B cell (primary cell): ENCODE data around the gene SLC16A7. TPM values are rescaled to one million over a fixed set of nuclear protein-coding genes. Genes with fewer than 3 reads are reported as not detected.
A peak's percentile ranks its signal among the peaks of the same experiment; 100 is the strongest.

Source experiments
- ATAC-seq: fragments of 200-7000 bp; cut with Tn5 transposase; one replicate; pipeline ENCODE4 v1.10.0; 2021; ENCODE audit warnings: low read depth, mild to moderate bottlenecking, moderate number of reproducible peaks, moderate library complexity
- CTCF ChIA-PET: fragments of 350-600 bp; sonication (Branson Sonifier 250); formaldehyde crosslinking; loops from one replicate; lab custom pipeline; 2021; ENCODE audit warnings: antibody characterized with exemption, inconsistent platforms; lab: Charles Lee
- POLR2A ChIA-PET: fragments of 350-600 bp; sonication (Branson Sonifier 250); formaldehyde crosslinking; loops from one replicate; lab custom pipeline; 2021; ENCODE audit warnings: antibody characterized with exemption; lab: Charles Lee
- DNase-seq: peaks from one replicate; pipeline ENCODE4 v3.0.0; 2013
- H2AFZ ChIP-seq: 2 replicates; pipeline ENCODE4 v1.6.1; 2012; ENCODE audit warnings: mild to moderate bottlenecking, low read depth, low read length; ENCODE audit not compliant: insufficient read depth, poor library complexity, severe bottlenecking
- H3K27ac ChIP-seq, 2 donors: 1 replicate in 1 of 2; 2 replicates in 1 of 2; pipeline ENCODE4 v1.5.1; 2012 to 2013; ENCODE audit warnings: low read length in 2 of 2, mild to moderate bottlenecking in 2 of 2, moderate library complexity in 1 of 2
- H3K27me3 ChIP-seq, 4 experiments: fragments of 200-600 bp in 1 of 4; sonication (generic) in 1 of 4; replicated peaks in 1 of 4; 1 replicate in 2 of 4; 2 replicates in 2 of 4; pipeline versions ENCODE4 v1.6.1 to v1.7.0; 2013 to 2016; ENCODE audit warnings: low read length in 3 of 4, mild to moderate bottlenecking in 2 of 4, mixed read lengths in 1 of 4, moderate library complexity in 1 of 4; ENCODE audit not compliant: insufficient read depth in 4 of 4, control insufficient read depth in 3 of 4; ENCODE audit errors: control extremely low read depth in 1 of 4
- H3K36me3 ChIP-seq, 2 experiments: replicated peaks in 1 of 2; 1 replicate in 1 of 2; 2 replicates in 1 of 2; pipeline versions ENCODE4 v1.6.1 to v1.7.1; 2013; ENCODE audit warnings: low read length in 1 of 2; ENCODE audit not compliant: insufficient read depth in 2 of 2, control insufficient read depth in 1 of 2; ENCODE audit errors: control extremely low read depth in 1 of 2, extremely low read depth in 1 of 2
- H3K4me1 ChIP-seq, 2 donors: fragments of 200-600 bp in 1 of 2; sonication (generic) in 1 of 2; 1 replicate in 1 of 2; 2 replicates in 1 of 2; pipeline versions ENCODE4 v1.5.1 to v1.6.1; 2013 to 2017; ENCODE audit warnings: low read length in 2 of 2; ENCODE audit not compliant: control insufficient read depth in 2 of 2, insufficient read depth in 2 of 2
- H3K4me2 ChIP-seq: replicated peaks from 2 replicates; pipeline ENCODE3; 2012; ENCODE audit warnings: mild to moderate bottlenecking, low read depth, low read length; ENCODE audit not compliant: poor library complexity, severe bottlenecking
- H3K4me3 ChIP-seq, 5 experiments: fragments of 200-600 bp in 1 of 5; sonication (generic) in 1 of 5; 1 replicate in 3 of 5; 2 replicates in 2 of 5; pipeline versions ENCODE4 v1.5.1 to v1.7.0; 2011 to 2016; ENCODE audit warnings: low read length in 4 of 5, mild to moderate bottlenecking in 4 of 5, low read depth in 2 of 5, control low read depth in 1 of 5, moderate library complexity in 1 of 5; ENCODE audit not compliant: insufficient read depth in 1 of 5; ENCODE audit errors: control extremely low read depth in 1 of 5, extremely low read depth in 1 of 5
- H3K79me2 ChIP-seq: fragments of 200-600 bp; sonication (generic); one replicate; pipeline ENCODE4 v1.6.0; 2016; ENCODE audit warnings: low read length; ENCODE audit not compliant: control insufficient read depth, insufficient read depth
- H3K9ac ChIP-seq: fragments of 200-600 bp; sonication (generic); 2 replicates; pipeline ENCODE4 v1.6.1; 2017; ENCODE audit warnings: mild to moderate bottlenecking, low read length, moderate library complexity
- H3K9me3 ChIP-seq, 3 donors: one replicate each; pipeline versions ENCODE4 v1.6.1 to v1.7.1; 2013; ENCODE audit warnings: low read length in 2 of 3; ENCODE audit not compliant: control insufficient read depth in 2 of 3, insufficient read depth in 1 of 3; ENCODE audit errors: control extremely low read depth in 1 of 3
- H4K20me1 ChIP-seq: 2 replicates; pipeline ENCODE4 v1.6.0; 2012; ENCODE audit warnings: mild to moderate bottlenecking, low read length; ENCODE audit not compliant: insufficient read depth, control insufficient read depth, poor library complexity, severe bottlenecking
- H3K27ac Mint-ChIP-seq: one replicate; pipeline ENCODE4 v1.8.0; 2021; ENCODE audit warnings: mixed read lengths
- H3K27me3 Mint-ChIP-seq: one replicate; pipeline ENCODE4 v1.8.0; 2021; ENCODE audit warnings: mixed read lengths
- H3K4me1 Mint-ChIP-seq: one replicate; pipeline ENCODE4 v1.8.0; 2021; ENCODE audit warnings: mixed read lengths
- H3K4me3 Mint-ChIP-seq: one replicate; pipeline ENCODE4 v1.8.0; 2021; ENCODE audit warnings: mixed read lengths
- H3K9me3 Mint-ChIP-seq: one replicate; pipeline ENCODE4 v1.8.0; 2022; ENCODE audit warnings: mixed read lengths; ENCODE audit not compliant: insufficient read depth
- EZH2 ChIP-seq: IDR thresholded peaks from 2 replicates; pipeline ENCODE4 v1.6.1; 2012; ENCODE audit warnings: borderline replicate concordance, low read depth, mild to moderate bottlenecking, moderate library complexity, low read length; ENCODE audit not compliant: insufficient read depth, poor library complexity, severe bottlenecking
- WGBS: methylation state at CpG from one replicate; pipeline ENCODE4 v1.1.5; 2013; ENCODE audit warnings: missing lambda C conversion rate; ENCODE audit not compliant: insufficient coverage; 5-methylcytosine and 5-hydroxymethylcytosine counted together
- intact Hi-C: fragments of 100-400 bp; cut with micrococcal nuclease; formaldehyde crosslinking; loops from one replicate; pipeline ENCODE4 v1.10.0; 2022
- polyA minus RNA-seq: library from RNA; depleted of rRNA, polyadenylated mRNA; stranded (reverse); fragments of >200 nt; gene quantifications from 2 replicates; pipeline ENCODE4 v1.2.3, GENCODE V29; 2012
- polyA plus RNA-seq: library from polyadenylated mRNA; depleted of rRNA; stranded (reverse); fragments of >200 nt; gene quantifications from 2 replicates; pipeline ENCODE4 v1.2.3, GENCODE V29; 2012
- total RNA-seq, 2 donors: library from RNA; stranded (reverse); fragments of 120-200 nt in 1 of 2; gene quantifications; 1 replicate in 1 of 2; 2 replicates in 1 of 2; pipeline versions ENCODE4 v1.2.3 to v1.2.4, GENCODE V29; 2013 to 2022
- TF ChIP-seq, protein P1 (sequence below): fragments of 200-600 bp; IDR thresholded peaks from one replicate; pipeline ENCODE4 v1.8.0; 2022; ENCODE audit warnings: antibody characterized with exemption, mild to moderate bottlenecking

Gene SLC16A7, protein sequence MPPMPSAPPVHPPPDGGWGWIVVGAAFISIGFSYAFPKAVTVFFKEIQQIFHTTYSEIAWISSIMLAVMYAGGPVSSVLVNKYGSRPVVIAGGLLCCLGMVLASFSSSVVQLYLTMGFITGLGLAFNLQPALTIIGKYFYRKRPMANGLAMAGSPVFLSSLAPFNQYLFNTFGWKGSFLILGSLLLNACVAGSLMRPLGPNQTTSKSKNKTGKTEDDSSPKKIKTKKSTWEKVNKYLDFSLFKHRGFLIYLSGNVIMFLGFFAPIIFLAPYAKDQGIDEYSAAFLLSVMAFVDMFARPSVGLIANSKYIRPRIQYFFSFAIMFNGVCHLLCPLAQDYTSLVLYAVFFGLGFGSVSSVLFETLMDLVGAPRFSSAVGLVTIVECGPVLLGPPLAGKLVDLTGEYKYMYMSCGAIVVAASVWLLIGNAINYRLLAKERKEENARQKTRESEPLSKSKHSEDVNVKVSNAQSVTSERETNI
- total RNA-seq (32.7 and 32.8 TPM in 2 replicates), polyA plus RNA-seq (11.6 and 19.2 TPM in 2 replicates), polyA minus RNA-seq (24.9 and 46.0 TPM in 2 replicates)
- 40.9 TPM for total RNA-seq (2013)

DNA sequence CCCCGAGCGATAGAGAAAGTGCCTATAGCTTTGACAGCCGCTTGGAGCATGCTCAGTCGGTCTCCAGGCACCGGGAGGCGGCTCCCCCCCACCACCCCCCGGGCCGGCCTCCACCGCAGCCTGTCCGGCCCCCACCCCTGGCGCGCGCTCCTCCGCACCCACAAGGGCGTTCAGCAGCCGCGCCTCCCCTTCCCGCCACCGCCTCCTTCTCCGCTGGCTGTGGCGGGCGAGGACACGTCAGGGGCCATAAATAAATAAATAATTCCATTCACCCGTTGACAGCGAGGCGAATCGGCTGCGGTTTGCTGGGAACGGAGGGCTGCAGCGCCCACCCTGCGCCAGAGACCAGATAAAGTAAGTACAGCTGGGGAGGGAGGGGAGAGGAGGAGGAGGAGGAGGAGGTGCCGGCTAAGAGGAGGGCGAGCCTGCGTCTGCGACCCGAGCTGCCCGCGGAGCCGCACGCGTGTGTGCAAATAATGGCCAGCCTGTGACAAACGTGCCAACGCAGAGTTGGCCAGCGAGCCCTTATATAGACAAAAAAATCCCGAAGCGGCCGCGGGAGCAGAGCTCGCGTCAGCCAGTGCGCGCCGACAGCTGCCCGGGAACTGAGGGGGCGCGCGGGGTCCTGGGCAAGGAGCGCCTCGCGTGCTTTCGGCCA, at the start of gene SLC16A7:
SLC16A7 (plus strand) TSS at position 147 of the 658 bp plus-strand sequence. CDS start 108,773 bp downstream, outside the sequence.
- peak within 1 kb of the TSS; percentile 90 for H3K9ac ChIP-seq
- H3K9me3 ChIP-seq, result no peaks in the 10 kb centered on the region
- peak within 1 kb of the TSS; percentile 87 to 95 (median 87) for H3K4me3 ChIP-seq
- Mint-ChIP-seq H3K4me1 (peaks cover 38% of the 10 kb centered on the region), H3K27ac (peak within 1 kb of the TSS; percentile 96), H3K27me3 (no peaks in the 10 kb centered on the region), H3K9me3 (no peaks in the 10 kb centered on the region), H3K4me3 (peak within 1 kb of the TSS; percentile 94)
- ChIA-PET POLR2A (interaction anchor here (0.5 kb wide), 1 partner anchor 1749 kb away, joined by 4 read pairs; the partner anchor contains the start of gene CTDSP2), CTCF (interaction anchor here (1.4 kb wide), 1 partner anchor 153 kb away, joined by 4 read pairs; no protein-coding TSS in a partner anchor)
- peaks cover 30% of the 10 kb centered on the region for H3K79me2 ChIP-seq
- intact Hi-C loops, result loop anchor here (2.0 to 5.0 kb wide), 2 partner anchors 25 to 114 kb away; no protein-coding TSS in a partner anchor
- peak; percentile 89 for DNase-seq
- H3K27me3 ChIP-seq, result no peaks in the 10 kb centered on the region
- H3K4me2 ChIP-seq, result peak within 1 kb of the TSS; percentile 78
- TF ChIP-seq EZH2, result no peak
- TF ChIP-seq, protein P1, sequence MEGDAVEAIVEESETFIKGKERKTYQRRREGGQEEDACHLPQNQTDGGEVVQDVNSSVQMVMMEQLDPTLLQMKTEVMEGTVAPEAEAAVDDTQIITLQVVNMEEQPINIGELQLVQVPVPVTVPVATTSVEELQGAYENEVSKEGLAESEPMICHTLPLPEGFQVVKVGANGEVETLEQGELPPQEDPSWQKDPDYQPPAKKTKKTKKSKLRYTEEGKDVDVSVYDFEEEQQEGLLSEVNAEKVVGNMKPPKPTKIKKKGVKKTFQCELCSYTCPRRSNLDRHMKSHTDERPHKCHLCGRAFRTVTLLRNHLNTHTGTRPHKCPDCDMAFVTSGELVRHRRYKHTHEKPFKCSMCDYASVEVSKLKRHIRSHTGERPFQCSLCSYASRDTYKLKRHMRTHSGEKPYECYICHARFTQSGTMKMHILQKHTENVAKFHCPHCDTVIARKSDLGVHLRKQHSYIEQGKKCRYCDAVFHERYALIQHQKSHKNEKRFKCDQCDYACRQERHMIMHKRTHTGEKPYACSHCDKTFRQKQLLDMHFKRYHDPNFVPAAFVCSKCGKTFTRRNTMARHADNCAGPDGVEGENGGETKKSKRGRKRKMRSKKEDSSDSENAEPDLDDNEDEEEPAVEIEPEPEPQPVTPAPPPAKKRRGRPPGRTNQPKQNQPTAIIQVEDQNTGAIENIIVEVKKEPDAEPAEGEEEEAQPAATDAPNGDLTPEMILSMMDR, result no peak
- no peaks in the 10 kb centered on the region for H4K20me1 ChIP-seq
- H2AFZ ChIP-seq, result peak within 1 kb of the TSS; percentile 93
- peak within 1 kb of the TSS; percentile 89 to 92 for H3K27ac ChIP-seq
- WGBS, result under 1% methylated on average over 53 of the region's 61 CpGs
- peak; percentile 60 for ATAC-seq
- H3K4me1 ChIP-seq, result peaks cover 9 to 16% of the 10 kb centered on the region in 2 donors
- H3K36me3 ChIP-seq, result peaks cover 0 to 4% of the 10 kb centered on the region in 2 experiments
